GM21529 (cell line): ENCODE measurements around the gene CPA2.
A peak's percentile ranks its signal among the peaks of the same experiment; 100 is the strongest.
"Not testable (repeated sequence)": the region's sequence is repeated elsewhere in the genome, so short reads cannot be mapped to it uniquely, and the experiment has no call there.

Experiments
- ATAC-seq: cut with Tn5 transposase; IDR thresholded peaks from one replicate; pipeline ENCODE4 v1.9.1; 2021; ENCODE audit not compliant: unreplicated experiment

CPA2 gene

DNA sequence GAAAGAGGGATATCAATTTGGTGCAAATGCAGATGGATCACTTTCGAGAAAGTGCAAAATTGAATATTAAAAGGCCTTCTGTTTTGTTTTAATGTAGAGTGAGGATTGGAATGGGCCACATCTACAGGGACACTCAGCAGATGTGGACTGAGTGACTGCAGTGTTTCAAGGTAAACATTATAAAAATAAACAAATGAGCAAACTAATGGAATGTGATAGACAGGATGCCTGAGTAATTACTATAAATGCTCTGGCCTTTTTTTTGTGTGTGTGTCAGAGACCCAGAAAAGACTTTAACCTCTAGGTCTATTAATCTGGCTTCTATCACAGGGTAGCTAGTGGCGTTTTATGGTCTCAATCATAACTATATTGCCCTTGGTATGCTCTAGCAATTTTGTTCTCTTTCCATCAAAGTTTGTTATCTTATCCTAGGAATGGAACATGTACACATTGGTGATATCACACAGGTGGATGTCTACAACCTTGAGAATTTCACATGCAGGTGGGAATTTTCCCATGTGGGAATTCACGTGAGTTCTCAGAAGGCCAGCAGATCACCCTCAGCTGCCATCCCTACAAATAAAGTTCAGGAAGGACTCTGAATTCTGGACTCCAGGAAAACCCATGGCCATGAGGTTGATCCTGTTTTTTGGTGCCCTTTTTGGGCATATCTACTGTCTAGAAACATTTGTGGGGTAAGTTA, at the start of gene CPA2:
TSS of gene CPA2 (plus strand) at position 606 of the 703 bp plus-strand sequence. CDS start at position 625, 19 bp downstream.
- ATAC-seq: no peak

DNA sequence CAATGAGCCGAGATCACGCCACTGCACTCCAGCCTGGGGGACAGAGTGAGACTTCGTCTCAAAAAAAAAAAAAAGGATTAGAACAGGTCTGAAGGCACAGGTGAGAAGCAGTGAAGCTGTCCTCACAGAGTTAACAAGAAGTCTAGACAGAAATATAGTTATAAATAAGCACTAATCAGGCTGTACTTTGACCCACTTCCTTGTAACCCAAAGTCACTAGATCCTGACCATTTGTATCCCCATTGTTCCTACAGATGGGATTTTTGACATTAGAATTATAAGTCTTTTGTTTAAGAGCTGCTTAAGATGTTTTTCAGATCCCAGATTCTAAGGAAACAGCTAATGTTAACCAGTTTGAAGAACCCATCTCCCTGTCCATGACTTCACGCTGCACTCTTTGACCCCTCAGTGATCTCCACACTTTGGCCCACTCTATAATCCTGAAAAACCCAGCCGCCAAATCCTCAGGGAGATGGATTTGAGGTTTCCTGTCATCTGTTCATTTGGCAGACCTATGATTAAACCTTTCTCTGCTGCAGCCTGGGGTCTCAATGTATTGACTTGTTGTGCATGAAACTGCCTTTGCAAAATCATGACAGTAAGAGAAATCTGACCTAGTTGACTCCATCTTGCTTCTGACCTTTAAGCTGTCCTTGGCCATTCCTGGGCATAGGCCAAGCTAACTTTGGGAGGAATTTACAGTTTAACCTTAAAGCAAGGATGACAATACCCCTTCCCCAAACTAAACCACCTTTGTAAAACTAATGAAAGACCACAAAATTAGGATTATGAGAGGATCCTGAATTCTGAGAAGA, 47.6 kb upstream of the CPA2 start:
- no peak for ATAC-seq

DNA sequence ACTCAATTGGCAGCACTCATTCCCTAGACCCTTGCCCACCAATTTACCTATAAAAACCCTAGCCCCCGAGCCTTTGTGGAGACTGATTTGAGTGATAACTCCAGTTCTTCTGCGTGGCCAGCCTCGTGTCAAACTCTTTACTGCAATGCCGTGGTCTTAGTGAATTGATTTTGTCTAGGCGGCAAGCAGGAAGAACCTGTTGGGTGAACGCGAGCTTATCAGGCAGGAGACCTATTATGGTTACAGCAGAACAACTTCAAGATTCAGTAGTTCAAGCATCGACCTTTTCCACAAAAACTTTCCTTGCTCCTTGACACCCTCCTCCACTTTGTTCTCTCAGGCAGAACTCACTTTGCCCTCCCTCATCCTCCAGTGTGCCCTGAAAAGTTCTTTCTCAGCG, 46.8 kb upstream of the CPA2 start:
- no peak for ATAC-seq

DNA sequence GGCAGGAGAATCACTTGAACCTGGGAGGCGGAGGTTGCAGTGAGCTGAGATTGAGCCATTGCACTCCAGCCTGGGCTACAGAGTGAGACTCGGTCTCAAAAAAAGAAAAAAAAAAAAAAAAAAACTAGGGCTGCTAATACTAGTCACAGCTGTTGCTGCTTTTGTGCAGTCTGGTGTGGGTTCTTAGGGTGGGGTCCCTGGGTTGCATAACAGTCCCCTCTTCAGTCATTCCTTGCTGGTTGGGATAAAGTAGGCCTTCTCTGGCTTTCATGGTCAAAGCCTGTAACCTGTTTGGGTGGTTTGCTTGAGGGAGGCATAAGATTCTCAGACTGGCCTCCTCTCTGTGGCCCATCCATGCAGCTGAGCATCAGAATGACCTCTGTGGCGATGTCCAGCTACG, 44.9 kb upstream of the CPA2 start:
- no peak for ATAC-seq

DNA sequence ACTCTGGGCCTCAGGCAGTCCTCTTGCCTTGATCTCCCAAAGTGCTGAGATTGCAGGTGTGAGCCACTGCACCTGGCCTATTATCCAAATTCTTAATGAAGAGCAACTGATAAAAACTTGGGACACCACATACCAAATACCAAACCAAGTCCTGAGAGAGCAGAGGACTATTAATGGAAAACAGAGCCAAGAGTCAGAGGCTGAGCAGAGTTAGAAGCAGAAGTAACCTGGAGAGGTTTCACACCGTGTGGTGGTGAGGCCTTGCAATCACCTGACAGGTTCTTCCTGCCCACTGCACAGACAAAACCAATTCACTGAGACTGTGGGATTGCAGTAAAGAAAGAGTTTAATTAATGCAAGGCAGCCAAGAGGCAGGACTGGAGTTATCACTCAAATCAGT, 43.0 kb upstream of the CPA2 start:
- ATAC-seq: no peak

DNA sequence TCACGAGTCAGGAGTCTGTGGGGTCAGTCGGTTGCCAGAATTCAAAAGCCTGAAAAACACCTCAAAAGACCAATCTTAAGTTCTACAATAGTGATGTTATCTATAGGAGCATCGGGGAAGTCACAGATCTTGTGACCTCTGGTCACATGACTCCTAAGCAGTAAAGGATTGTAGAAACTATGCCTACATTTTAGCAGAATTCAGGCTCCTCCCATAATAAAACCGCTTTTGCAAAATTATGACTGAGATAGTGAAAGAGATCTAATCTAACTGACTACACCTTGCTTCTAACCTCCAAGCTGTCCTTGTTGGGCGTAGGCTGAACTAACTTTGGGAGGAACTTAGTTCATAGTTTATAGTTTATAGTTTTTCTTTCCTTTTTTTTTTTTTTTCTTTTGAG, 42.5 kb upstream of the CPA2 start:
- no peak for ATAC-seq

DNA sequence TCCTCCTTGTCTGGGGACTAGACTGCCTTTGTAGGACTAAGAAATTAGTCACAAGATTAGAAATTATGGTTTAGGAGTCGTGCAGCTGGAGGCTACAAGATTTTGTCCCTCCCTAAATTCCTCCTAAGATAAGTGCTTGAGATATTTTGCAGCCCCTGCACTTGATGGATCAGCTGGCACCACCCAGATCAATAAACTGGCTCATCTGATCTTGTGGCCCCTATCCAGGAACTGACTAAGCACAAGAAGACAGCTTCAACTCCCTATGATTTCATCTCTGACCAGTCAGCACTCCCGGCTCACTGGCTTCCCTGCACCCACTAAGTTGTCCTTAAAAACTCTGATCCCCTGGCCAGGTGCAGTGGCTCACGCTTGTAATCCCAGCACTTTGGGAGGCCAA, 41.7 kb upstream of the CPA2 start:
- not testable (repeated sequence) for ATAC-seq

DNA sequence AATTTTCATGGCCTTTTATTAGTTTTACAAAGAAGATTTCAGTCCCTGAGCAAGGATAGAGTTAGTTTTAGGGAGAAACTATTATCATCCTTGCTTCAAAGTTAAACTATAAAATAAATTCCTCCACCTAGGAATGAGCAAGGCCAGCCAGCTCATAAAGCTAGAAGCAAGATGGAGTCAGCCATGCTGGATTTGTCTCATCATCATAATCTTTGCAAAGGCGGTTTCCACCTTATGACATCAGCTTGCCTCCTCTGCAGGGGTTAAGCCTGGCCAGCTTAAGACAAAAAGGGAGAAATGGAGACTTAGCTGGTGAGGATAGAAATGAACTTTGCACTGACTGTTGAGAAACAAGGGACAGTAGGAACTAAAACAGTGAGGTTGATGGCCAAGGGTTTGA, 40.3 kb upstream of the CPA2 start:
- ATAC-seq: no peak

DNA sequence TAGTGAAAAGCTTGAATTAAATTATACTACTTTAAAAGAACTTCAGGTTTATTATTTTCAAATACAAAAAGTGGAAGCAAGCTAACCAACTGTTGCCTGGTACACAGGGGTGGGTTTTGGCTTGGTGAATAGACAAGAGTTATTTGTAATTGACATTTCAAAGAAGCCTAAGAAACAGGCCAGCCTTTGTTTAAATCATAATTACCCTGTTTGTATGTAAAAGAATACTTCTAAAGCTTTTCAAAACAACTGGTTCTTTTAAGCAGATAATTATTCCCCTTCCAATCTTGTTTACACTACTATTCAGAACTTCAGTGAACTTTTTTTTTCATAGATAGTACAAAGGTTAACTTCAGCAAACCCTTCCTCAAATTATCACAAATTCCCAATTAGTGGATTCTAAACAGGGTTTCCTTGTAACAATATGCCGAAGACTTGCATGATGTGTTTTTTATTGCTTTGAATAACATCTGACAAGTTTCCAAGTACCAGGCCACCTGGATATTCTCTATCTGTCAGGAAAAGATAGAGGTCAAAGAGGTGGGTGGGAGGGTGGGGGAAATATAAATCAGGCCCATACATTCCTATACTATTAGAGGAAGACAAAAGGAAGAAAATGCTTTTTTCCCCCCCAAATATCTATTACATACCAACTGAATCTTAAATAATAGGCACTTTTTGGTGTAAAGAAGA, 38.6 kb upstream of the CPA2 start:
- ATAC-seq: no peak

DNA sequence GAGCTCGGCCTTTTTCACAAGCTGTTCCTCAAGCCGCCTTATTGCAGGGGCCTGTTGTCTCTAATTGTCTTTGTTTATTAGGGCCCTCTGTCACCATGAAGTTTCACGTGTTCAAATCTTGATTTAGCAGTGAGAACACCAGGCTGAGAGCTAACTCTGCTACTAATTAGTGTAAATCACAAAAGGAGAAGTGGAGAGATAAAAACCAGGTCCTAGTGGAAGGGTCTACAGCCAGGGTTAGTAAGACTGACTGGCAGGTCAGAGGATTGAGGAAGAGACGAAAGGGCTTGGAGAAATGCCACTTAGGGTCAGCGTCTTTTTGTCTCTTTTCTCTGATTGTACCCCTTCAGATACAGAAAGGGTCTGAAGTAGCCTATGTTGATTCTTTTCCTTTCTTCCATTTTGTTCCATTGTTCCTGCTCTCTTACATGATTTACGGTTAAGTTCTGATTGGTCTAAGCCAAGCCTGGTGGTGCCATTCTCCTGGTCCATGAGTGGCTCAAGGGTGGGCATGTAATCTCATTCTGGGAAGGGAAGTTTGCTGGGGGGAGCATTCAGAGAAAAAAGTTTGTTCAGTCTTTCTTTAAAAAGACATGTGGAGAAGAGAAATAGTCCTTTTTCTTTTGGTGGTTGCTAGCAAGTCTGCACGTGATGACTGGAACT, 37.7 kb upstream of the CPA2 start:
- ATAC-seq: no peak

DNA sequence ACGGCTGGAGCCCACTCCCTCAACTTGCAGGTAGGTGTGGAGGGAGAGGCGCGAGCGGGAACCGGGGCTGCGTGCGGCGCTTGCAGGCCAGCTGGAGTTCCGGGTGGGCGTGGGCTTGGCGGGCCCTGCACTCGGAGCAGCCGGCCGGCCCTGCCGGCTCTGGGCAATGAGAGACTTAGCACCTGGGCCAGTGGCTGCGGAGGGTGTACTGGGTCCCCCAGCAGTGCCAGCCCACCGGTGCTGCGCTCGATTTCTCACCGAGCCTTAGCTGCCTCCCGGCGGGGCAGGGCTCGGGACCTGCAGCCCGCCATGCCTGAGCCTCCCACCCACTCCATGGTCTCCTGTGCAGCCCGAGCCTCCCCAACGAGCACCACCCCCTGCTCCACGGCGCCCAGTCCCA, 36.7 kb upstream of the CPA2 start:
- ATAC-seq: not testable (repeated sequence)

DNA sequence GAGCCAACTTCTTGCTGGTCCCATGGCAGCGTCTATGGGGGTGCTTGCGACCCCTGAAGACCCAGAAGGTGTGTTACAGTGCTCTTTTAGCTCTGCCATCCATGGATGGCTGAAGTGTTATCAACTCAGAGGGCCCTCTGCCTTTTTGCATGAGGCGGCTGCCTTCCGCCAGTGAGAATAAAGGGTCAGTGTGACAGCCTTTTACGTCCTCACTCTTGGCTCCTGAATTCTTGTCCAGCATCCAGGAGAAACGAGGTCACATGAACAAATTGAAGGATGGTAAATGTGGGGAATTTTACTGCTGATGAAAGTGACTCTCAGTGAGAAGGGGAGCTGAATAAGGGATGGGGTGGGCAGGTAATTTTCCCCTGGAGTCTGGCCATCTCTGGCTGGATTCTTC, 34.9 kb upstream of the CPA2 start:
- no peak for ATAC-seq

DNA sequence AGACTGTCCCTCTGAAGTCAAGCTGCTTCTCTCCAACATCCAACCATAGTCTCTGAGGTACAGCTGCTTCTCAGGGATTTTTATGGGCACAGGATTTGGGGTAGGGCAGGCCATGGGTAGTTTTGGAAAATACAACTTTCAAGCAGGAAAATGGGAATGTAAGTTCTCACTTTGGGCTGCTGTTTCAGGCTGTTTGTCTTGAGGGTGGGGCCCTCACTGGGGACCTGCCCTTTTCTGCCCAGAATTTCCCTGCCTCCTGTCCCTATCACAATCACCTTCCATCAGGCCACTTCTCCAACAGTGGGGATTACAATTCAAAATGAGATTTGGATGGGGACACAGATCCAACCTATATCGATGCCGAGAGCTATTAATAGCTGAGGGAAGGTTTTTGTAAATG, 34.5 kb upstream of the CPA2 start:
- ATAC-seq: no peak

DNA sequence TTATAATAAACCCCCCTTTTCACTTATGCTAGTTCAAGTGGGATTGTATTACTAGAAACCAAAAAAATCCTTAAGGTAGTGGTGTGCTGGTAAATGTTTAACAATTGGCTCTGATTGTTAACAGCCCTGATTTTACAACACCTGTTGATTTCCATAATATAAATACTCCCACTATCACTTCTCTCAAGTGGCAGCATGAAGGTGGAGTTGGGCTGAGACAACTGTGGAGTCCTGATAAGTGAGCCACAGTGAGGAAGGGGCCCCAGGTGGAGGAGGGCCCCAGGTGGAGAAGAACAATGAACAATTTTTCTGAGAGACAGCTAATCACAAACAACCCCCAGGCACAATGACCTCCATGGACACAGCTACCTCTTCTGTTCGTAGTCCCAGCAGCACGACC, 32.6 kb upstream of the CPA2 start:
- ATAC-seq: no peak

DNA sequence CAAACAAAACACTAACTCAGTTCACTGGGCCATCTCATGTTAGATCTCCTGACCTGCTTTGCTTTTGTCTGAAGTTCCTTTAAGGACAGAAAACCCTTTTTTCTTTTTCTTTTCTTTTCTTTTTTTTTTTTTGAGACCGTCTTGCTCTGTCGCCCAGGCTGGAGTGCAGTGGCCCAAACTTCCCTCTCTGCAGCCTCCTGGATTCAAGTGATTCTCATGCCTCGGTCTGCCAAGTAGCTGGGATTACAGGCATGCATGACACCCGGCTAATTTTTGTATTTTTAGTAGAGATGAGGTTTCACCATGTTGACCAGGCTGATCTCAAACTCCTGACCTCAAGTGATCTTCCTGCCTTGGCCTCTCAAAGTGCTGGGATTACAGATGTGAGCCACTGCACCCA, 30.3 kb upstream of the CPA2 start:
- ATAC-seq: not testable (repeated sequence)

DNA sequence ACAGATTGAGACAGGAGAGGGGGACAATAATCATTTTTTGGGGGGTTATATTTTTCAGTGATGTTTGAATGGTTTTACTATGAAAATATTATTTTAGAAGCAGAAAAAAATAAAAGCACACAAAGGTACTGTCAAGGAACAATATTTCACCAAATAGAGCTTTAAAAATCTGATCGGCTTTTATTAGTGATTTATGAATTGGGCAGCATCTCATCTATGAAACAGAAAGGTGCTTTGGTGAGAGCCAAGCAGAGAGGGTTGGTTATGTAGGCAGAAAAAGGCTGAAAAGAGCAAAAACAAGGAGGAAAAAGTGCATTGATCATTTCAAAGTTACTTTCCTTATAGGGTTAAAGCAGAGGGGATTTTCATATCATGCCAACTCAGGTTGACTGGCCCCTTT, 26.4 kb upstream of the CPA2 start:
- ATAC-seq: no peak

DNA sequence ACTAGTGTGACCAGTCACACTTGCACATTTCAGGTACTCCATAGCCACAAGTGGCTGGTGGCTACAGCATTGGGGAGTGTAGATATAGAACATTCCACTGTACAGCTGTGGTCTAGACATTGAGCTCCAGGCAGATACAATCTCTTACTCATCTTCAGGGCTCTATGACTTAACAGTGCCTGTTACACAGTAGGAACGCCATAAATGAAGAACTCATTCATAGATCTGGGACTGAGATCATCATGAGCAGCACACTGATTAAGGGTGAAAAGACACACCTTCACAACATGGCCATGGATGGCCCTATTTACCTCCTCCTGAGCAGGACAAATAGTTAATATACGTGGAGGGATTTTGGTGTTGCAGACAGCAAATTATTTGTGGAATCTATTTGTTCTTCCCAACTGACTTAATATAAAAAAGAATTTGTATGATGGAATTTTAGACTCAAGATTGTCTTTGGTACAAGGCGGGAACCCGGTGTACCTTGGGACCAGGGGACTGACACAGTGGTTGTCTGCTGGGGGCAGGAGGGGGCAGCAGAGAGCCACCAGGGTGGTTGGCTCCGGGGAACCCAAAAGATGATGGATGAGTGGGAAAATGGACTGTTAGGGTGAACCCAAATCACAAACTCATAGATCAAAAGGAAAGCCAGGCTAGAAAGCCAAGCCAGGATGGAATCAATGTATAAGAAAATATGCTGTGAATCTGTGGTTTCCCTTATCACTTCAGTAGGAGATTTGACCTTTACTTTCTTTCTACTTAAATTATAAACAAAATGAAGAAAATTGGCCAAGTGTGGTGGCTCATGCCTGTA, 24.3 kb upstream of the CPA2 start:
- ATAC-seq: peak; percentile 62

DNA sequence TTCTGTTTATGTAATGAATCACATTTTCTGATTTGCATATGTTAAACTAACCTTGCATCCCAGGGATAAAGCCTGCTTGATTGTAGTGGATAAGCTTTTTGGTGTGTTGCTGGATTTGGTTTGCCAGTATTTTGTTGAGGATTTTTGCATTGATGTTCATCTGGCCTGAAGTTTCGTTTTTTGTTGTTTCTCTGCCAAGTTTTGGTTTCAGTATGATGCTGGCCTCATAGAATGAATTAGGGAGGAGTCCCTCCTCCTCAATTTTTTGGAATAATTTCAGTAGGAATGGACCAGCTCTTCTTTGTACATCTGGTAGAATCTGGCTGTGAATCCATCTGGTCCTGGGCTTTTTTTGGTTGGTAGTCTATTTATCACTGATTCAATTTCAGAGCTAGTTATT, 23.2 kb upstream of the CPA2 start:
- not testable (repeated sequence) for ATAC-seq

DNA sequence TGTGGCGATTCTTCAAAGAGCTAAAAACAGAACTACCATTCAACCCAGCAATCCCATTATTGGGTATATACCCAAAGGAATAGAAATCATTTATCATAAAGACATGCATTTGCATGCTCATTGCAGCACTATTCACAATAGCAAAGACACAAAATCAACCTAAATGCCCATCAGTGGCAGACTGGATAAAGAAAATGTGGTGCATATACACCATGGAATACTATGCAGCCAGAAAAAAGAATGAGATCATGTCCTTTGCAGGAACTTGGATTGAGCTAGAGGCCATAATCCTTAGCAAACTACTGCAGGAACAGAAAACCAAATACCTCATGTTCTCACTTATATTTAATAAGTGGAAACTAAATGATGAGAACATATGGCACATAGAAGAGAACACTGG, 20.2 kb upstream of the CPA2 start:
- ATAC-seq: not testable (repeated sequence)

DNA sequence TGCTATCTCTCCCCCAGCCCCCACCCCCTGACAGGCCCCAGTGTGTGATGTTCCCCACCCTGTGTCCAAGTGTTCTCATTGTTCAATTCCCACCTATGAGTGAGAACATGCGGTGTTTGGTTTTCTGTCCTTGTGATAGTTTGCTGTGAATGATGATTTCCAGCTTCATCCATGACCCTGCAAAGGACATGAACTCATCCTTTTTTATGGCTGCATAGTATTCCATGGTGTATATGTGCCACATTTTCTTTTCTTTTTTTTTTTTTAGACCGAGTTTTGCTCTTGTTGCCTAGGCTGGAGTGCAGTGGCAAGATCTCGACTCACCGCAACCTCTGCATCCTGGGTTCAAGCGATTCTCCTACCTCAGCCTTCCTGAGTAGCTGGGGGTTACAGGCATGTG, 17.8 kb upstream of the CPA2 start:
- ATAC-seq: not testable (repeated sequence)

DNA sequence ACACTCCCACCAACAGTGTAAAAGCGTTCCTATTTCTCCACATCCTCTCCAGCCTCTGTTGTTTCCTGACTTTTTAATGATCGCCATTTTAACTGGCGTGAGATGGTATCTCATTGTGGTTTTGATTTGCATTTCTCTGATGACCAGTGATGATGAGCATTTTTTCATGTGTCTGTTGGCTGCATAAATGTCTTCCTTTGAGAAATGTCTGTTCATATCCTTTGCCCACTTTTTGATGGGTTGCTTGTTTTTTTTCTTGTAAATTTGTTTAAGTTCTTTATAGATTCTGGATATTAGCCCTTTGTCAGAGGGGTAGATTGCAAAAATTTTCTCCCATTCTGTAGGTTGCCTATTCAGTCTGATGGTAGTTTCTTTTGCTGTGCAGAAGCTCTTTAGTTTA, 17.0 kb upstream of the CPA2 start:
- ATAC-seq: not testable (repeated sequence)
